Measurements from ENCODE around the gene CAMK2N2.

Gene CAMK2N2

GRCh38 chr3:184239221-184239620, 22.1 kb downstream of the CAMK2N2 start:
- Histone ChIP-seq H3K27me3 (ENCODE audit: control insufficient read depth, insufficient read depth, low read length) (peaks cover 7% of the 10 kb centered on the region; the same call in 1 of the 2 replicates), H3K4me3 (ENCODE audit: low read depth, low read length) (no peak overlapping the region), H3K36me3 (ENCODE audit: control insufficient read depth, insufficient read depth, low read length) (peaks cover 21% of the 10 kb centered on the region), H3K9ac (ENCODE audit: low read length) (no peak overlapping the region), H3K9me3 (ENCODE audit: control insufficient read depth, insufficient read depth, low read depth, low read length) (no peaks in the 10 kb centered on the region), H3K4me1 (ENCODE audit: control insufficient read depth, insufficient read depth, low read length) (no peaks in the 10 kb centered on the region), H3K27ac (ENCODE audit: low read depth, low read length) (no peak overlapping the region)

- H3K4me1 ChIP-seq (ENCODE audit: control insufficient read depth, insufficient read depth, low read length) = no peaks in the 10 kb centered on the region
- no peak overlapping the region for H3K27ac ChIP-seq (ENCODE audit: low read depth, low read length)
- H3K36me3 ChIP-seq (ENCODE audit: control insufficient read depth, insufficient read depth, low read length) = peaks cover 13% of the 10 kb centered on the region
- H3K27me3 ChIP-seq (ENCODE audit: control insufficient read depth, insufficient read depth, low read length) = peaks cover 16% of the 10 kb centered on the region
- H3K4me3 ChIP-seq (ENCODE audit: low read depth, low read length) = no peak overlapping the region
- no peak overlapping the region for H3K9ac ChIP-seq (ENCODE audit: low read length)
- H3K9me3 ChIP-seq (ENCODE audit: control insufficient read depth, insufficient read depth, low read depth, low read length) = no peaks in the 10 kb centered on the region
These were observed 23.0 kb downstream of the CAMK2N2 start for GRCh38 chr3:184238246-184238818.

- Histone ChIP-seq H3K4me3 (ENCODE audit: low read depth, low read length) (no peak overlapping the region), H3K27me3 (ENCODE audit: control insufficient read depth, insufficient read depth, low read length) (peaks cover 21% of the 10 kb centered on the region), H3K27ac (ENCODE audit: low read depth, low read length) (no peak overlapping the region), H3K9ac (ENCODE audit: low read length) (no peak overlapping the region), H3K4me1 (ENCODE audit: control insufficient read depth, insufficient read depth, low read length) (no peaks in the 10 kb centered on the region), H3K9me3 (ENCODE audit: control insufficient read depth, insufficient read depth, low read depth, low read length) (no peaks in the 10 kb centered on the region), H3K36me3 (ENCODE audit: control insufficient read depth, insufficient read depth, low read length) (peaks cover 8% of the 10 kb centered on the region)
These were observed 23.5 kb downstream of the CAMK2N2 start for GRCh38 chr3:184237807-184238206.

- Histone ChIP-seq H3K4me1 (ENCODE audit: control insufficient read depth, insufficient read depth, low read length) (no peaks in the 10 kb centered on the region), H3K36me3 (ENCODE audit: control insufficient read depth, insufficient read depth, low read length) (peaks cover 2% of the 10 kb centered on the region), H3K9ac (ENCODE audit: low read length) (no peak overlapping the region), H3K27me3 (ENCODE audit: control insufficient read depth, insufficient read depth, low read length) (peaks cover 27% of the 10 kb centered on the region), H3K4me3 (ENCODE audit: low read depth, low read length) (no peak overlapping the region), H3K9me3 (ENCODE audit: control insufficient read depth, insufficient read depth, low read depth, low read length) (no peaks in the 10 kb centered on the region), H3K27ac (ENCODE audit: low read depth, low read length) (no peak overlapping the region)
These were observed 24.1 kb downstream of the CAMK2N2 start for GRCh38 chr3:184237211-184237610.

GRCh38 chr3:184236636-184237035, 24.7 kb downstream of the CAMK2N2 start:
- Histone ChIP-seq H3K9me3 (ENCODE audit: control insufficient read depth, insufficient read depth, low read depth, low read length) (no peaks in the 10 kb centered on the region), H3K4me1 (ENCODE audit: control insufficient read depth, insufficient read depth, low read length) (no peaks in the 10 kb centered on the region), H3K27me3 (ENCODE audit: control insufficient read depth, insufficient read depth, low read length) (peaks cover 33% of the 10 kb centered on the region), H3K4me3 (ENCODE audit: low read depth, low read length) (no peak overlapping the region), H3K9ac (ENCODE audit: low read length) (no peak overlapping the region), H3K27ac (ENCODE audit: low read depth, low read length) (no peak overlapping the region), H3K36me3 (ENCODE audit: control insufficient read depth, insufficient read depth, low read length) (no peaks in the 10 kb centered on the region)

- peaks cover 39% of the 10 kb centered on the region for H3K27me3 ChIP-seq (ENCODE audit: control insufficient read depth, insufficient read depth, low read length)
- no peaks in the 10 kb centered on the region for H3K36me3 ChIP-seq (ENCODE audit: control insufficient read depth, insufficient read depth, low read length)
- no peak overlapping the region for H3K27ac ChIP-seq (ENCODE audit: low read depth, low read length)
- H3K4me1 ChIP-seq (ENCODE audit: control insufficient read depth, insufficient read depth, low read length) = no peaks in the 10 kb centered on the region
- no peak overlapping the region for H3K4me3 ChIP-seq (ENCODE audit: low read depth, low read length)
- H3K9me3 ChIP-seq (ENCODE audit: control insufficient read depth, insufficient read depth, low read depth, low read length) = no peaks in the 10 kb centered on the region
- H3K9ac ChIP-seq (ENCODE audit: low read length) = no peak overlapping the region
These were observed 25.3 kb downstream of the CAMK2N2 start for GRCh38 chr3:184236033-184236410.

GRCh38 chr3:184235381-184236032, 25.8 kb downstream of the CAMK2N2 start:
- H3K9ac ChIP-seq (ENCODE audit: low read length) = no peak overlapping the region
- no peaks in the 10 kb centered on the region for H3K9me3 ChIP-seq (ENCODE audit: control insufficient read depth, insufficient read depth, low read depth, low read length)
- H3K27ac ChIP-seq (ENCODE audit: low read depth, low read length) = no peak overlapping the region
- no peak overlapping the region for H3K4me3 ChIP-seq (ENCODE audit: low read depth, low read length)
- no peaks in the 10 kb centered on the region for H3K36me3 ChIP-seq (ENCODE audit: control insufficient read depth, insufficient read depth, low read length)
- H3K4me1 ChIP-seq (ENCODE audit: control insufficient read depth, insufficient read depth, low read length) = no peaks in the 10 kb centered on the region
- peaks cover 44% of the 10 kb centered on the region for H3K27me3 ChIP-seq (ENCODE audit: control insufficient read depth, insufficient read depth, low read length)

GRCh38 chr3:184234671-184235380, 26.5 kb downstream of the CAMK2N2 start:
- Histone ChIP-seq H3K4me1 (ENCODE audit: control insufficient read depth, insufficient read depth, low read length) (no peaks in the 10 kb centered on the region), H3K36me3 (ENCODE audit: control insufficient read depth, insufficient read depth, low read length) (no peaks in the 10 kb centered on the region), H3K27ac (ENCODE audit: low read depth, low read length) (no peak overlapping the region), H3K27me3 (ENCODE audit: control insufficient read depth, insufficient read depth, low read length) (peaks cover 51% of the 10 kb centered on the region), H3K4me3 (ENCODE audit: low read depth, low read length) (no peak overlapping the region), H3K9ac (ENCODE audit: low read length) (no peak overlapping the region), H3K9me3 (ENCODE audit: control insufficient read depth, insufficient read depth, low read depth, low read length) (no peaks in the 10 kb centered on the region)

- Histone ChIP-seq H3K4me1 (ENCODE audit: control insufficient read depth, insufficient read depth, low read length) (no peaks in the 10 kb centered on the region), H3K9ac (ENCODE audit: low read length) (no peak overlapping the region), H3K9me3 (ENCODE audit: control insufficient read depth, insufficient read depth, low read depth, low read length) (no peaks in the 10 kb centered on the region), H3K27ac (ENCODE audit: low read depth, low read length) (no peak overlapping the region), H3K27me3 (ENCODE audit: control insufficient read depth, insufficient read depth, low read length) (peaks cover 57% of the 10 kb centered on the region), H3K4me3 (ENCODE audit: low read depth, low read length) (no peak overlapping the region), H3K36me3 (ENCODE audit: control insufficient read depth, insufficient read depth, low read length) (no peaks in the 10 kb centered on the region)
These were observed 27.1 kb downstream of the CAMK2N2 start for GRCh38 chr3:184234224-184234623.

GRCh38 chr3:184233127-184233843, 28.1 kb downstream of the CAMK2N2 start:
- Histone ChIP-seq H3K27me3 (ENCODE audit: control insufficient read depth, insufficient read depth, low read length) (peaks cover 66% of the 10 kb centered on the region), H3K9me3 (ENCODE audit: control insufficient read depth, insufficient read depth, low read depth, low read length) (no peaks in the 10 kb centered on the region), H3K27ac (ENCODE audit: low read depth, low read length) (no peak overlapping the region), H3K4me1 (ENCODE audit: control insufficient read depth, insufficient read depth, low read length) (no peaks in the 10 kb centered on the region; the same call in 1 of the 2 replicates), H3K4me3 (ENCODE audit: low read depth, low read length) (no peak overlapping the region), H3K9ac (ENCODE audit: low read length) (no peak overlapping the region), H3K36me3 (ENCODE audit: control insufficient read depth, insufficient read depth, low read length) (no peaks in the 10 kb centered on the region)

- Histone ChIP-seq H3K4me1 (ENCODE audit: control insufficient read depth, insufficient read depth, low read length) (no peaks in the 10 kb centered on the region; the same call in 1 of the 2 replicates), H3K27me3 (ENCODE audit: control insufficient read depth, insufficient read depth, low read length) (peaks cover 81% of the 10 kb centered on the region), H3K9ac (ENCODE audit: low read length) (no peak overlapping the region), H3K36me3 (ENCODE audit: control insufficient read depth, insufficient read depth, low read length) (no peaks in the 10 kb centered on the region), H3K27ac (ENCODE audit: low read depth, low read length) (no peak overlapping the region), H3K9me3 (ENCODE audit: control insufficient read depth, insufficient read depth, low read depth, low read length) (no peaks in the 10 kb centered on the region), H3K4me3 (ENCODE audit: low read depth, low read length) (no peak overlapping the region)
These were observed 29.7 kb downstream of the CAMK2N2 start for GRCh38 chr3:184231671-184232070.

Measured in HUES6 (cell line).